ENCODE data around the gene BEND7. TPM values are rescaled to one million over a fixed set of nuclear protein-coding genes. Genes with fewer than 3 reads are reported as not detected.

BEND7 gene
- total RNA-seq, 2 experiments from 2014 or later = not detected

Other genes starting within 250 kb of the BEND7 start
- gene PHYH, start 228.9 kb downstream of the BEND7 start, total RNA-seq = 10 to 100 TPM; 13.3 to 14.2 TPM
- gene SEPHS1, start 180.7 kb downstream of the BEND7 start, total RNA-seq = 10 to 100 TPM; 75.6 to 79.6 TPM
- 10 to 100 TPM; 20.2 to 20.8 TPM for gene PRPF18, start 58.0 kb upstream of the BEND7 start, total RNA-seq